Measurements from ENCODE around the gene RPL32.
"Not testable (repeated sequence)": the region's sequence is repeated elsewhere in the genome, so short reads cannot be mapped to it uniquely, and the experiment has no call there.

RPL32 gene

DNA sequence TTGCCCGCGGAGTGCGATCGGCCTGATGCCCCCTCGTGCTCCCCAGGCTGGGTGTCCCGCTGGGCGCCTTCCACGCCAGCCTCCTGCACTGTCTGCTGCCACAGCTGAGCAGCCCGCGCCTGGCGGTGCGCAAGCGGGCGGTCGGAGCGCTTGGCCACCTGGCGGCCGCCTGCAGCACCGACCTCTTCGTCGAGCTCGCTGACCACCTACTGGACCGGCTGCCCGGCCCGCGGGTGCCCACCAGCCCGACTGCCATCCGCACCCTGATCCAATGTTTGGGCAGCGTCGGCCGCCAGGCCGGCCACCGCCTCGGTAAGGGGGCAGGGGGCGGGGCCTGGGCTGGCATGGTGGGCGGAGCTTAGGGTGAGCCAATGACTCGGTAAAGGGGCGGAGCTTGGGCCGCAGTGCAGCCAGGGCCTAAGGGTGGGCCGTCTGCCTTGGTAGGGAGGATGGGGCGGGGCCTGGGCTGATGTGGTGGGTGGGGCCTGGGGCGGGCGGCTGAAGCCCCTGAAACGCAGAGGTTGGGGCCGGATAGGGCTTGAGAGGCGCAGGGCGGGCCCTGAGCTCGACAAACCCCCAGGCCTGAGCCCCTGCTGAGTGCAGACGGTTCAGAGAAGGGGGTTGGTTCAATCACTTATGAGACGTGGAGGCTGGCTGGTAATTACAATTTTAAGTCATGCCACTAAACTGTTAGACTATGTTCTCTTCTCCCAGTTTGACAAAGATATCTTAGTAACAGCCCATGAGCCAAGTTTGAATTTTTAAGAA, 31.2 kb downstream of the RPL32 start:
- DNase-seq (ENCODE audit: low read depth, low spot score) = peak; percentile 92

DNA sequence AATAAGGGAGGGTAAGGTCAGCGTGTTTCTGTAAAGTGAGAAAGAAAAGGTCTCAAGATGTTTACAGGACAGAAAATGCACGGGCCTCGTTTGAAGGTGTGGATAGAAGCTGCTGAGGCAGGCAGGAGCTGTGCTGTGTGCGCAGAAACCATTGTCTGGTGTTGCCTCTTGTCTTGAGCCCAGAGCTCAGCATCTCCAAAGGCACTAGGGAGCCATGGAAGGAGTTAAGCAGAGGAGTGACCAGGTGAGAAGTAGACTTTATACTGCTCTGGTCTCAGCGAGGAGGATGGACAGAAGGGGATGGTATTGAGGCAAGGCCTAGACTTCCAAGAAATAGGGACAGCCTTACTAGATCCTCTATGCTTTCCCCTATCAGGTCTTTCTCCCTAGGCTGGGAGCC, 31.9 kb downstream of the RPL32 start:
- no peak for DNase-seq (ENCODE audit: low read depth, low spot score)

DNA sequence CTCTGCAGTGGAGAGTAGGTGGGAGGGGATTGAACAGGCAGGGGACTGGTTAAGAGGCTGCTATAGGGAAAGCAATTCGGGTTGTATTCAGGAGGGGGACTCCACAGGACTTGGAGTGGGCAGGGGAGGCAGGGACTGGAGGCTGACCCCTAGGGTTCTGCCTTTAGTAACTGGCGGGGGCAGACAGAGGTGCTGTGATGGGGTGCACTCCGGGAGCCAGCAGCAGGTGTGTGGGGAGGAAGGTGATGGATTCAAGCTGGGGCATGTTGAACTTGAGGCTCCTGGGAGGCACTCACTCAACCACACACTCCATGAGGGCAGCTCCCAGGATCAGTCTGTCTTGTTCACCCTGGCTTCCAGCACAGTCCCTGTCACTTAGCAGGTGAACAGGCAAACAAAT, 32.4 kb downstream of the RPL32 start:
- DNase-seq (ENCODE audit: low read depth, low spot score) = no peak

DNA sequence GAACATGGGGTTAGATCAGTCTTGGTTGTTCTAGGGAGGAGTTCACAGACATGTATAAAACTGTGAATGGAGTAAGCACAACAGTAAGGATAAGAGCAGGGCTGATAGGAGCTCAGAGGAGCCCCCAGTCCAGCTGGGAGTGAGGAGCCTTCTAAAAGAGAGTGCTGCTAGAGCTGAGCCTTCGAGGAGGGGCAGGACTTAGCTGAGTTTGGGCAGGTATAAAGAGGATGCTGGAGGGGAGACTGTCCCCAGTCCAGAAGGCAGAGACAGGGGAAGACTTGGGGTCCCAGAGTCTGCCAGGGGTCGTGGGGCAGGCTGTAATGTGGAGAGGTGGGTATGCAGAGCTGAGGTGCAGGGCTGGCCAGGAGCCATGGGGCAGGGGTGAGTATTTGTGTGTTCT, 32.8 kb downstream of the RPL32 start:
- no peak for DNase-seq (ENCODE audit: low read depth, low spot score)

DNA sequence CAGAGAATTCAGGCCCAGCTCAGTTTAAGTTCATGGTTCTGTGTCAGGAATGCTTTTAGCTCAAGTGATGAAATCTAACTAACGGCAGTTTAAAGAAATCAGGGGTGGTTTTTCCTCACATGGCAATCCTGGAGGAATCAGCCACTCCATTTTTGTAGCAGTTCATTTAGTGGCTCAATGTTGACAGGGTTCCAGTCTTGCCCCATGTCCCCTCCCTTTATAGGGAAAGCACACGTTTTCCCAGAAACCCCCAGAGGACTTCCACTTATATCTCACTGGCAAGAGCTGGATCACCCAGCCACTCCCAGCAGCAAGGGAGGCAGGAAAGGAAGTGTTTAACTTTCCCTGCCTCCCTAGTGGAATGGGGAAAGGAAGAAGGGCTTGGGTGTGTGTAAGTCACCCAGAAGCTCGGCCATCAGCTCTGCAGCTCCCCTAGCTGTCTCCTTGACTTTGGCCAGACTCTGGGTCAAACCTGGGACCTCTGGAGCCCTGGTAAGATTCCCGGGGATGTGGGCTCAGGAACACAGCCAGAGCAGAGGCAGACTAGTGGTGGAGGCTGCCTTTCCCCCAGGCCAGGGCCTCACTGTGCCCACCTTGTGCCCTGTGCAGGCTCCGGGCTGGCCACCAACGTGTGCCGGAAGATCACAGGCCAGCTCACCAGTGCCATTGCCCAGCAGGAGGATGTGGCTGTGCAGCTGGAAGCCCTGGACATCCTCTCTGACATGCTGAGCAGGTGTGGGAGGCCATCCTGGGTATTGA, 33.6 kb downstream of the RPL32 start:
- no peak for DNase-seq (ENCODE audit: low read depth, low spot score)

DNA sequence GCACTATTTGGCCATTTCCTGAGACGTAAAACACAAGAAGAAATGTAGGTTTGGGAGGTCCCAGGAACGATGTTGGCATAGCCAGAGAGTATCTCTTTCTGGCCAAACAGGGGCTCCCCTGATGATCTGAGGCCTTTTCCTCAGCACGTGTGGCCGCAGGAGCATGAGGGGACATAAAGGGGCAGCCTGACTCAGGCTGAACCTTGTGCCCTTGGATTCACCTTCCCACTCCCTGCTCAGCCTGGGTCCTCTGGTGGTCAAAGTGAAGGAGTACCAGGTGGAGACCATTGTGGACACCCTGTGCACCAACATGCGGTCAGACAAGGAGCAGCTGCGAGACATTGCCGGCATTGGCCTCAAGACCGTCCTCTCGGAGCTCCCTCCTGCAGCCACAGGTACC, 34.3 kb downstream of the RPL32 start:
- no peak for DNase-seq (ENCODE audit: low read depth, low spot score)

DNA sequence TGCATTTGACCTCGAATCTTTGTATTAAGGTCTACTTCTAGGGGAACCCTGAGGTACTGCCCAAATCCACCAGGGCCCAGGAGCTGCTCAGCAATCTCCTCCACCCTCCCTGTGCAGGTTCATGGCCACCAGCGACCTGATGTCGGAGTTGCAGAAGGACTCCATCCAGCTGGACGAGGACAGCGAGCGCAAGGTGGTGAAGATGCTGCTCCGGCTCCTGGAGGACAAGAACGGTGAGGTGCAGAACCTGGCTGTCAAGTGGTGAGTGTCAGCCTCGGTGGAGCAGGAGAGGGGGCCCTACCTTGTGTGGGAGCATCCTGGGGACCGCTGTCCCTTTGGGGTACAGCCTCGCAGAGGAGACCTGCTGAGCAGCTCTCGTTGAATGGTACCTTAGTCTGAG, 38.0 kb downstream of the RPL32 start:
- no peak for DNase-seq (ENCODE audit: low read depth, low spot score)

DNA sequence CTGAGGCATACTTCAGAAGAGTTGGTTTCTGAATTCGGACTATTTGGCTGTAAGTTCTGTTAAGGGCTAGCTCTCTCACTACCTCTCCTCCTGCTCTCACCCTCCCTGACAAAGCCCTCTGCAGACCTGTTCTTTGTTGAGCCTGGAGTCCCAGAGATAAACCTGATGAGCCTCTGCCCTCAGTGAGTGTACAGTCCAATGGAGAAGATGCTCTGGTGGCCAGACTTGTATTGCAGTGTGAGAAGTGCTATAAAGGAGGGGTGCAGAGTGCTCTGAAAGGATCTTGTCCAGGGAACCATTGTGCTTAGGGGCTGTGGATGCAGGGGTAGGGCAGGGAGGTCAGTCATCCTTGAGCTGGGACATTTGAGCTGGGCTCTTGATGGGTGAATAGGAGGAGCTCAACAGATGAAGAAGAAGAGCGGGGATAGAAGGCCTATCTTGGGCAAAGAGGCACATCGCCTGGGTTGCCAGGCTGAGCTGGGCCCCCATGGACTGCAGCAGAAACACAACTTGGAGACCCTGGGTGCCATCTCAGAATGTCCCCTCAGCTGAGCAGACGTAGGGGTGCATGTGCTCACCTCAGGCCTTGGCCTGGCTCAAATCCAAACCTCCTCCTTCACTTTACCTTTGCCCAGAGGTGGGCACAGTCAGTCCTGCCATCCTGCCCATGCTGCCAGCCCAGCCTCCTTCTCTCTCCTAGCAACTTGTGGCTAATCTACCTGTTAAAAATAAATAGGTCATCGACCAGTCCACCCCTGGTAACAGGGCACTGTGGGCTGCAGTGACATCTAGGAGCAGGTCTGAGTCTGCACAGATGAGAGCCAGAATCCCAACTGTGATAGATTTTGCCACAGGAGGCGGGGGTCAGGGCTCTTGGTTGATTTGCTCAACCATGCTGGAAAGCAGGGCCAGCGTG, 41.6 kb downstream of the RPL32 start:
- no peak for DNase-seq (ENCODE audit: low read depth, low spot score)

DNA sequence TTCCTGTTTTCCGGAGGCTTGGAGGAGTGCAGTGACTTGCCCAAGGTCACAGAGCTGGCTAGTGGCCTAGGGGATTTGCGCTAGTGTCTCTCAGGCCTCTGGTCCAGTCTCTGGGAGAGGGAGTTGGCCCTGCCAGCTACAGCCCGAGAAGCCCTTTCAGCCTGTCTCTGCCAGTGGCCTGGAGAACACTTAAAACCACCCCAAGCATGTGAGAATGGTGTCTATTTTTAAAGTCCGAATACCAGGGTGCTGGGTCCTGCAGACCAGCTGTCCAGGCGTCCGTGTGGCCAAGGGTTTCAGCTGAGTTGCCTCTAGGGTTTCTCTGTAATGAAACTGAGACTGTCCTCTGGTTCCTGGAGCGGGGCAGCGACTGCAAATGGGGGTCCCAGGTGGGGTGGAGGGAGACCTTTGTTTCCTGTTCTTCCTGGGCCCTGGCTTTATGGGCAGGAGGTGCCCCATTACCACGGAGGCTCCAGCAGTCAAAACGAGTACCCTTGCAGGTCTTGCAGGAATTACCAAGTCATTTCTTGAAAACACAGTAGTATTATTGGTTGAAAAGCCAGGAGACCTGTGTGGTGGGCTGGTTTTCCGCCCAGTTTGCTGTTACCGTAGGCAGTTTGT, 42.7 kb downstream of the RPL32 start:
- DNase-seq (ENCODE audit: low read depth, low spot score) = no peak

DNA sequence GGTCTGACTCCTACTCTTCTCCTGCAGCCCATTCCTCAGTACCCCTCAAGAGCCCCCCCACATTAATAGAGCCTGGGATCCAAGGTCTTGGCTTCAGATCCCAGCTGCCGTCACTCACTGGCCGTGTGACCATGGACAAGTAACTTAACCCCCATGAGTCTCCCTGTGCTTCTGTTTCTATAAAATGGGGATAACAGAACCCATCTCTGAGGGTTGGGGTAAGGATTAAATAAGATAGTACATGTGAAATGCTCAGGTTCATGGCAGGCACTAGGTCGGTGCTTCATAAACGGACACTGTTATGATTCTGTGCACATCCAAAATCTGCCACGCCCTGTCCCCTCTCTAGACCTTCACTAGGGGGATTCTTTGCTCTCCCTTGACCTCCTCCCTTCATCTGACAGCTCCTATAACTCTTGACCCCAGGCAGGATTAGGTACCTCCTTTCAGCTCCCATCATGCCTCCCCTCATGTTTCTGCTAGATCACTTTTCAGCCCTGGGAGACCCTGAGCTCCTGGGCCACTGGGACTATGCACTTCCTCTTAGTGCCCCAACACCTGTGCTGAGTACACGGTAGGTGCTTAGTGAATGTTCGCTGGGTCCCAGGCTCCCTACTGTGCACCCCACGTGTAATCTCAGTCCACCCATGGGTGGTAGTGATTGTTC, 43.3 kb downstream of the RPL32 start:
- no peak for DNase-seq (ENCODE audit: low read depth, low spot score)

DNA sequence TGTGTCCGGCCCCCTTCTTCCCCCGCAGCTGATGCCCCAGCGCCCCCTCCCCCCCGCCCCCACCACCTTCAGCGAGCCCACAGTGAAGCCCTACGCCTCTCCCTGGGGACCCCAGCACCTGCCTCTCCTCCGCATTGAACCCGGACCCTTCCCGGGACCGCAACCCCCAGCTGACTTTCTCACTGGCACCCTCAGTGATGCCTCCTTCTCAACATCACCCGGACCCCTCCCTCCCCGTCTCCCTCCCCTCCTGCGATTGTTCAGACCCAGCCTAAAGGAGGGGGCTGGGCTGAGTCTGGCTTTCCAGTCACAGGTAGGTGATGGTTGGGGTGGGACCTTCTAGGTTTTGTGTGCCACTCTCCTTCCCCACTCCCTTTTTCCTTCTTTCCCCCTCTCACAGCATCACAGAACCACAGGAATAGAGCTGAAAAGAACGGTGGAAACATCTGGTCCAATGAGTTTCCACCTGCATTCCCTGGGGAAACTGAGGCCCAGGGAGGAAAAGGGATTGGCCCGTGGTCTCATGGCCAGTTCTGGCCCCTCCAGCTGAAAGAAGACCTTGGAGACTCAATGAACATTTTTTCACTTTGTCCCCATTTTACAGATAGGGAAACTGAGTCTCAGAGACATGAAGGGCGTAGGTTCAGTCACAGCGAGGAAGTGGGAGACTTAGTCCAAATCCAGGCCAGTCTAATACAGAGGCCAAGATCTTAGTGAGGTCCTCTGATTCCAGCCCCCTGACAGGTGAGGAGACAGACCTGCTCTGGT, 44.1 kb downstream of the RPL32 start:
- DNase-seq (ENCODE audit: low read depth, low spot score) = no peak

DNA sequence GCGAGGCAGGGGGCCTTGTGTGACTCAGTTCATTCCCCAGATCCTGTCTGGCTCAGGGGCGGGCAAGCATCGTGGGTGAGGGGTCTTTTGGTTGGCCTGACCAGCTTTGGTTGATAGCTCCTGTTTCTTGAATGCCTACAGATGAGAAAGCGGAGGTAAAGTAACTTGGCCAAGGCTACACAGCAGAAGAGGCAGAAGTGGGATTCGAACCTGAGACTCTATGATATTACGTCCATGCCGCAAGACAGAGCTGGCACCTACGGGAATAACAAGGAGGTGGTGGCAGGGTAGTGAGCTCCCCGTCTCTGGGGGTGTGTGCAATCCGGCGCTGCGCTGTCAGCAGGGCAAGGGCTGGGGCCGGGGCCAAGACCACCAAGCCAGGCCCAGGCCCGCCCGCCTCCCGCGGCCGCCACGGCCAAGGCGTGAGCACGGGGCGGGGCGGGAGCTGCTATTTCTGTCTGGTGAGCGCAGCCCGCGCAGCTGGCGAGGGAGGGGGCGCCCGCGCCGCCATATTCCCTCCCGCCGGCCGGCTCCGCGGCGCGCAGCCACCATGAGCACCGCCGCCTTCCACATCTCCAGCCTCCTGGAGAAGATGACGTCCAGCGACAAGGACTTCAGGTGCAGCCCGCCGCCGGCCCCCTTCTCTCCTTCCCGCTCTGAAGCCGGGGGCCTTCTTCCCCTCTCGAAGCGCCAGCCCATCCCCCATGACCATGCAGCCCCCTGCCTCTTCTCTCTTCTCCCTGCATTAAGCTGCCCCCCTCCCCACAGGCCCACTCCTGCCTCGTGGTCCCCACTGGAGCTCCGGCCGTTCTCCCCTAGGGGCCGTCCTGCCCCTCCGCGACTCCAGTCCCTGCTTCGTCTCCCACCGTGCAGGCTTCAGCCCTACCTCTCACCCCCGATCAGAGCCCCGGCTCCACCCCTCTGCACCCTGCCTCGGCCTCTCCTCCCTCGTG, 44.9 kb downstream of the RPL32 start, which contains the start of gene CAND2:
TSS of gene CAND2 (plus strand) at position 510 of the 953 bp plus-strand sequence. CDS start at position 551, 41 bp downstream.
- DNase-seq (ENCODE audit: low read depth, low spot score) = no peak

DNA sequence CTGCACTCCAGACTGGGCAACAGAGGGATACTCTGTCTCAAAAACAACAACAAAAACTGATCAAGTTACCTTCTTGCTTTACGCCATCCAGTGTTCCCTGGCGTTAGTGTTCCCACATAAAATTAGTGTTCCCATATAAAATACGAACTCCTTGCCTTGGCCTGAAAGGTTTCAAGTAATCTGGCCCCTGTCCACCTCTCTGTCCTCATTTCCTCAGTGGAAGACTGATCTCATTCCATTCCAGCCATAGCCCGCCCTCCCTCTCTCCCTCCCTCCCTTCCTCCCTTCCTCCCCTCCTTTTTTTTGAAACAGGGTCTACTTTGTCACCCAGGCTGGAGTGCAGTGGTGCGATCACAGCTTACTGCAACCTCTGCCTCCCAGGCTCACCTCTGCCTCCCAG, 47.7 kb downstream of the RPL32 start:
- DNase-seq (ENCODE audit: low read depth, low spot score) = no peak

DNA sequence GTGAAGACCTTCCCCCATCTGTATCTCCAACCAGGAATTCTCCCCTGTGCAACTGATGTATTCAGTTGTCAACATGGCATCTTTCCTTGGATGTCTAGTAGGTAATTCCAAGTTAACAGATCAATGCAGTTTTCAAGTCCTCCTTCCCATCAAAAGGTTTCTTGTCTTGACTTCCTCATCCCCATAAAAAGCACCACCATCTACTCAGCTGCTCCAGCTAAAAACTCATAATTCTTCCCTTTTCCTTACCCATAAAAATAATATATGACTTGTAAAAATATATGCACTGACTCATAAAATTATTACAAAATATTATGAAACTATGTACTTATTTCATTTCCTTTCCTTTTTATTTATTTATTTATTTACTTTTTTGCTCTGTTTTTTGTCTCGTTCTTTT, 49.9 kb downstream of the RPL32 start:
- DNase-seq (ENCODE audit: low read depth, low spot score) = no peak

DNA sequence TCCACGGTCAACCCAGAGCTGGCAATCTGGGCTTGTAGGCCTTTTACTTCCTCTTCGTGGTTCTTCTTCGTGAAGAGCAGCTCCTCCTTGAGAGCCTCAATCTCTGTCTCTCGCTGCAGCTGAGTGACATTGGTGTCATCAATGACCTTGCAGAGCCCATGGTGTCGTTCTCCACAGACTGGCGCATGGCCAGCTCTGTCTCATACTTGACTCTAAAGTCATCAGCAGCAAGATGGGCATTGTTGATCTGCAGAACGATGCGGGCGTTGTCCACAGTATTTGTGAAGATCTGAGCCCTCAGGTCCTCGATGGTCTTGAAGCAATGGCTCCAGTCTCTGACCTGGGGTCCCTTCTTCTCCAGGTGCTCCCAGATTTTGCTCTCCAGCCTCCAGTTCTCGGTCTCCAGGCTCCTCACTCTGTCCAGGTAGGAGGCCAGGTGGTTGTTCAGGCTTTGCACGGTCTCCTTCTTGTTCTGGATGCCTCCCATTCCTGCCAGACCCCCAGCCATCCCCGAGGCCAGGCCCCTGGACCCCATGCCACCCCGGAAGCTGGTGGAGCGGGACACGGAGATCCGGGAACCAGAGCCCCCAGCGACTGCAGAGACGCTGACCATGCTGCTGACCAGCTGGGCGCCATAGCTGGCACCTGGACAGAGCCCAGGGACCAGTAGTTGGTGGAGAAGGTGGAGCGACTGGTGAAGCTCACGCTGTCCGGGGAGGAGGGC, 53.2 kb downstream of the RPL32 start:
- DNase-seq (ENCODE audit: low read depth, low spot score) = not testable (repeated sequence)

DNA sequence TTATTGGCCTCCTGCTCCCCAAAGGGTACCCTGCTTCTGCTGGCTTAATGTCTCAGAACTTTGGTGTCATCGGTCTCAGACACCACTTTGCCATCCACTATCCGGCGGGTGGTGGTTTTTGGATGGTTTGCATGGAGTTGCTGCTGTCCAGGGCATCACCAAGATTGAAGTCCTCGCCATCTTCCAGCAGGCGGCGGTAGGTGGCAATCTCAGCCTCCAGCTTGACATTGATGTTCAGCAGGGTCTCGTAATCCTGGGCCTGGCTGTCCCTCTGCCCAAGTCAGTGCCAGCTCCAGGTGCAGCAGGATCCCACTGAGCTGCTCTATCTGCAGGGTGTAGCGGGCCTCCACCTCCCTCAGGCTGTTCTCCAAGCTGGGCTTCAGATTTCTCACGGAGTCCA, 54.0 kb downstream of the RPL32 start:
- DNase-seq (ENCODE audit: low read depth, low spot score) = peak; percentile 18

DNA sequence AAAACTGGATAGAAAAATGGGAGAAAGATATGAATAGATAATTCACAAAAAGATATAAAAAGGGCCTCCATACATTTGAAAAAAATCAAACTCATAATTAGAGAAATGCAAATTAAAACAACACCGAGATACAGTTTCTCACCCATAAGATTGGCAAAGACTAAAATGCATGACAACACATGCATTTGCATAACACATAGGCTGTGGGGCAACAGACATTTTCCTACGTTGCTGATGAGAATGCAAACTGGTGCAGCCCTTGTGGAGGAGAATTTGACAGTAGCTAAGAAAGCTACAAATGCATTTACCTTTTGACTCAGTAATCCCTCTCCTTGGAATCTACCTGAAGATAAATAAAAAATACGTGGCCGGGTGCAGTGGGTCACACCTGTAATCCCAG, 56.3 kb downstream of the RPL32 start:
- DNase-seq (ENCODE audit: low read depth, low spot score) = no peak

All from activated naive CD8-positive, alpha-beta T cell treated with anti-CD3 and anti-CD28 coated beads, Interleukin-2, amount 50 U/mL, for 16 hours (primary cell).